SHP77 (cell line): ENCODE data around the gene CORIN.
A peak's percentile ranks its signal among the peaks of the same experiment; 100 is the strongest.

ENCODE experiments used
- DNase-seq, 2 experiments: peaks; one replicate each; lab custom pipeline; 2025; lab: John Stamatoyannopoulos, UW

CORIN gene, protein sequence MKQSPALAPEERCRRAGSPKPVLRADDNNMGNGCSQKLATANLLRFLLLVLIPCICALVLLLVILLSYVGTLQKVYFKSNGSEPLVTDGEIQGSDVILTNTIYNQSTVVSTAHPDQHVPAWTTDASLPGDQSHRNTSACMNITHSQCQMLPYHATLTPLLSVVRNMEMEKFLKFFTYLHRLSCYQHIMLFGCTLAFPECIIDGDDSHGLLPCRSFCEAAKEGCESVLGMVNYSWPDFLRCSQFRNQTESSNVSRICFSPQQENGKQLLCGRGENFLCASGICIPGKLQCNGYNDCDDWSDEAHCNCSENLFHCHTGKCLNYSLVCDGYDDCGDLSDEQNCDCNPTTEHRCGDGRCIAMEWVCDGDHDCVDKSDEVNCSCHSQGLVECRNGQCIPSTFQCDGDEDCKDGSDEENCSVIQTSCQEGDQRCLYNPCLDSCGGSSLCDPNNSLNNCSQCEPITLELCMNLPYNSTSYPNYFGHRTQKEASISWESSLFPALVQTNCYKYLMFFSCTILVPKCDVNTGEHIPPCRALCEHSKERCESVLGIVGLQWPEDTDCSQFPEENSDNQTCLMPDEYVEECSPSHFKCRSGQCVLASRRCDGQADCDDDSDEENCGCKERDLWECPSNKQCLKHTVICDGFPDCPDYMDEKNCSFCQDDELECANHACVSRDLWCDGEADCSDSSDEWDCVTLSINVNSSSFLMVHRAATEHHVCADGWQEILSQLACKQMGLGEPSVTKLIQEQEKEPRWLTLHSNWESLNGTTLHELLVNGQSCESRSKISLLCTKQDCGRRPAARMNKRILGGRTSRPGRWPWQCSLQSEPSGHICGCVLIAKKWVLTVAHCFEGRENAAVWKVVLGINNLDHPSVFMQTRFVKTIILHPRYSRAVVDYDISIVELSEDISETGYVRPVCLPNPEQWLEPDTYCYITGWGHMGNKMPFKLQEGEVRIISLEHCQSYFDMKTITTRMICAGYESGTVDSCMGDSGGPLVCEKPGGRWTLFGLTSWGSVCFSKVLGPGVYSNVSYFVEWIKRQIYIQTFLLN

GRCh38 chr4:47837908-47838294, at the start of gene CORIN:
CORIN (minus strand) TSS chr4:47838067; CDS start chr4:47837949, 118 bp downstream.
- DNase-seq = no peak

GRCh38 chr4:47882228-47882627, 44.4 kb upstream of the CORIN start:
- no peak for DNase-seq

GRCh38 chr4:47879458-47879857, 41.6 kb upstream of the CORIN start:
- no peak for DNase-seq

- no peak for DNase-seq
These were observed 39.1 kb upstream of the CORIN start for GRCh38 chr4:47876784-47877546.

DNA sequence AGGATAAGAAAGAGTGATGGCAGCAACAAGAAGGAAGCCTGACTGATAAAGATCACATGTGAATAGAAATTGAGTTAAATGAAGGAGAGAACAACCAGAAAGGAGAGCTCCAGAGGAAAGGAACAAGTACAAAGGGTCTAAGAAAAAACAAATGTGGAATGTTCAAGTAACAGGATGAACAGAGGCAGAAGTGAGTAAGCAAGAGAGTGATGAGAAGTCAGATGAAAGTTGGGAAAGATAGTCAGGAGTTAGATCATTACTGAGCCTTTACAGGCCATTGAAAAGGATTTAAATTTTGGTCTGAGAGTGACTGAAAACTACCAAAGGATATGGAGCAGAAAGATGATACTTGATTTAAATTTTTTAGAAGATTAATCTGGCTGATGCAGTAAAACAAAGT, 38.4 kb upstream of the CORIN start:
- DNase-seq = no peak

GRCh38 chr4:47873877-47874541, 36.1 kb upstream of the CORIN start:
- DNase-seq = no peak

DNA sequence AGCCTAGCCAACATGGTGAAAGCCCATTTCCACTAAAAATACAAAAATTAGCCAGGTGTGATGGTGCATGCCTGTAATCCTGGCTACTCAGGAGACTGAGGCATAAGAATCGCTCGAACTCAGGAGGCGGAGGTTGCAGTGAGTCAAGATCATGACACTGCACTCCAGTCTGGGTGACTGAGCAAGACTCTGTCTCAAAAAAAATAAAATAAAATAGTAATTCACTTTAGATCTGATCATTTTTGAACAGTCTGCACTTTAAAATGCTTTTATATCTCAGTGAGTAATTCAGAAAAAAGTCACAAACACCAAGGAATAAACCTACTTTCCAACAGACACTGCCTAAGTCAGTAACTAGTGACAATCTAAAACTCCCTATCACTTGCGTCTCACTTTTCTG, 25.6 kb upstream of the CORIN start:
- DNase-seq = no peak

- no peak for DNase-seq
These were observed 24.4 kb upstream of the CORIN start for GRCh38 chr4:47862297-47862696.

DNA sequence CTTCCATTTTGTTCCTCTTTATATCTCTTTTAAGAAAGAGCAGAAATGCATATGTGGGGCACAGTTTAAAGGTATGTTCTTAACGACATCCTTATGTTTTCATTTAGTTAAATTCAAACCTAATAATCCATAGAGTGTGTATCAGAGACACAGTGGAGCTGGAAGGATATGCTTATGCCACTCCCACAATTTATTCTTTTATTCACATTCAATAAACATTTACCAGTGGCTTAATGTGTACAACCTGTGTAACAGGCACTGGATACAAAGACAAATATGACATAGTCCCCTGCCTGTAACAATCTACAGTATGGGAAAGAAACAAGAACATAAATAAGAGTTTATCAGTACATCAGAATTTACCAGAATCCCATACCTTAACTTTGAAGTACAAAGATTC, 22.4 kb upstream of the CORIN start:
- no peak for DNase-seq

DNA sequence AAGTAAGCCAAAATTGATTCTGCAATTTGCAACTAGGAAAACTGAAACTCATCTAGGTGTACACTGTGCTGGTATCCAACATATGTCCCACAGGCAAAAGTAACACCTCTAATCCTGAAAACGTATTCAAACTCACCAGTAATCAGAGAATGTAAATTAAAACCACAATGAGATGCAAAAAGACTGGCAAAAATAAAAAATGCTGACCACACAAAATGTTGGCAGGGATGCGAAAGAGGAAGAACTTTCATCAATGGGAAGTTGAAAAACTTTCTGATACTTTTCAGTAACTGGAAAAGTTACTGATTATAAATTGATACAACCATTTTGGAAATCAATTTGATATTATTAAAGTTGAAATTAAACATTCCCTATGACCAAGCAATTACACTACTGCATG, 20.1 kb upstream of the CORIN start:
- DNase-seq = no peak

DNA sequence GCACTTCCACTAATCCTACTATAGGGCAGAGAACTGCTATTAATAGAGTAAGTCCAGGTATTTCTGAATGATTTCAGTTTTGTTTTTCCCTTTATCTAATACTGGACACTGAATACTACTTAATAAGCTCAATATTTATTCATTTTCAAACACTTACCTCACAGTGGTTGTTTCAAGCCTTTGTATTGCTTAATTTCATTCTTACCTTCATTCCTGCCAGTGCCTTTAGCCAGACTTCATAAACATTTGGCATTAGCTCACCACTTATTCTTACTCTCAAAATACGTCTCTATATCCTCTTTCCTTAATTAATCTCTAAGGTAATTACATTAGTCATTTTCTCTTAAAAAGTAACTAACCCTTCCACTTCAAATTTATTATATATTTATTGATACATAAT, 18.8 kb upstream of the CORIN start:
- no peak for DNase-seq

GRCh38 chr4:47855350-47855749, 17.5 kb upstream of the CORIN start:
- DNase-seq = no peak

- DNase-seq = no peak
These were observed 14.3 kb upstream of the CORIN start for GRCh38 chr4:47852136-47852535.

DNA sequence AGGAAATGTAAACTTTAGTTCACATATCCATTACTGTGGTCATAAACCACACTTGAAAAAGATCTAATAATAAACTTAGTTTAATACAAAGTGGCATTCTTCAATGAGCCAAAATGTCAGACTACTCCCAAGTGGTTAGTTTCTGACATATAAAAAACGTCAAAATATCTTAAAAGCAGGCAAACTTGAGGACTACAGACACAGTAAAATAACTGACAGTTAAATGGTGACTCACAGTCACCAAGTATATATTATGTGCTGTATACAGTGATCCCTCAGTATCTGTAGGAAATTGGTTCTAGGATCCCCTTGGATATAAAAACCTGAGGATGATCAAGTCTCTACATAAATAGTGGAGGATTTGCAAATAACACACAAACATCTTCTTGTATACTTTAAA, 11.6 kb upstream of the CORIN start:
- DNase-seq = no peak

GRCh38 chr4:47848041-47848440, 10.2 kb upstream of the CORIN start:
- no peak for DNase-seq

DNA sequence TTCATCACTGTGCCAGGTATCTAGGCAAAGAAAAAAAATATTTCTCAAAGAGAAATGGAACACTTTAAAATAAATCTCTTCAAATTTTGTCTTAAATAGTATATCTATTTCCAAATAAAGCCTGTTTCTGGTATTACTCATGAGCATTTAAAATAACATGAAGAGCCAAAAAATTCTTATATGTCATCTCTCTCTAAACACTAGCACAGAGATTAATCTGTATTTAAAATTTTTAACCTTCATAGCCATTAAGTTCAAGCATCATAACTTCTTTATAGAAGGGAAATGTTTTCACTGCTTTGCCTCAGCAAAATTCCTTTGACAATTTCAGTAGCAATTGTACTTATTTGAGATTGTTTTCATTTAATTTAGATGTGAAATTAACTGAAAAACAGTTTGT, 5.1 kb upstream of the CORIN start:
- DNase-seq = no peak

GRCh38 chr4:47840291-47840690, 2.4 kb upstream of the CORIN start:
- DNase-seq = no peak

GRCh38 chr4:47839259-47839658, 1.4 kb upstream of the CORIN start:
- no peak for DNase-seq

DNA sequence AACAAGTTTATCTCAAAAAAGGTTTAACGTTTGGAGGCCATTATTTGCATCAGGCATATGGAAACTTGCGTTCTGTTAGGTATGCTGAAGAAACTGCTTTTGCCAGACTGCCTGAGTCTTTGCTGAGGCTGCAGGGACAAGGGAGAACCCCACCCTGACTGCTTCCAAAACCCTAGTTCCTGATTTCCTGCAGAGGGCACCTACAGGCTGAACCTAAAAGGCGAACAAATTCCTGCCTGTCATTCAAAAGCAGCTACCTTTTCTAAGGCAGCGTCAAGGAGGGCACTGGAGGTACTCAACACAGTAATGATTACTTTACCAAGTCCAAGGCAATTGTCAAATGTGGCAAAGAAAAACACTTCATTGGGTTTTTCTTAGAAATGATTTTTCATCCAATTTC, 578 bp upstream of the CORIN start:
- DNase-seq = no peak

DNA sequence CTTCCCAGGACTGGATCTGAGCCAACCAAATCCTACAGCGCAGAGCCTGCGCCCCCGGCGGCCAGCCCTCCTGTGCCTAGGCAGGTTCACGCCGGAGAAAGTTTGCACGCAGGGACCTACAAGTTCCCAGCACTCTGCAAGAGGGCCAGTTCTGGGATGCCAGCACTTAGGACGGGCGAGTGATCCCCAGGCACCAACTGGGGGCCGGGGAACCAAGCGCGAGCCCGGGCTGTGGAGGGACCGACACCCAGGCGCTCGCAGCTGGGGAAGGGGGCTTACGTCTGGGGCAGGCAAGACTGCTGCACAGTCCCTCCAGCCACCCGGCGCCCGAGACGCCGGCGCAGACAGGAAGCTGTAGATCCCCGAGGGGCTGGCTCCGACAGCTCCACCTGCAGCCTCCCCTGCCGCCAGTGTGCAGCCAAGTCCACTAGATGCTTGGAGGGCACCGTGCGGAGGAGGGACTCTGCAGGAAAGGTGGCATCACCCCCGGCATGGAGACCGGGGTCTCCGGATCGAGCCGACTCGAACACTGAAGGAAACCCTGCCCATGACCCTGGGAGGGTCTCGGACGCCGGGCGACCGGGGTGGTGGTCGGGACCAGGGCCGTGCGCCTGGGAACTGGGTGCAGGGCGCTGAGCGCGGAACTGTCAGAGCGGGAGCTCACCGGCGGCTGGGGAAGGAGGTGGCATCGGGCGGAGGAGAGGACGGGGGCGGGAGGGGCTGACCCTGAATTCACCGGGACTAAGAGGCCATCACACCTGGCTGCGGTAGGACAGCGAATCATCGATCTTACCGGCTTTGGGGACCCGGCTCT, 566 bp downstream of the CORIN start:
- DNase-seq = peak; percentile 44 to 48

- DNase-seq = peak; percentile 68 to 74
These were observed 1.2 kb downstream of the CORIN start for GRCh38 chr4:47836641-47837093.
